Panc1 (cell line): ENCODE results near the gene TMA7. TPM values are rescaled to one million over a fixed set of nuclear protein-coding genes. Genes with fewer than 3 reads are reported as not detected.

Experiments
- ATAC-seq: fragments of 200-7000 bp; cut with Tn5 transposase; 2 replicates; pipeline ENCODE4 v1.9.1; 2020; ENCODE audit warnings: mild to moderate bottlenecking, moderate library complexity
- BruUV-seq: library from RNA; stranded (reverse); fragments of 400-500 nt; replicated peaks from 2 replicates; lab custom pipeline; 2021; lab: Mats Ljungman, UMichigan
- CTCF ChIA-PET: fragments of 300-600 bp; sonication (Branson Sonifier 250); formaldehyde crosslinking; loops from one replicate; lab custom pipeline; 2022; ENCODE audit warnings: antibody characterized with exemption; lab: Charles Lee
- POLR2A ChIA-PET: fragments of 300-600 bp; sonication (Branson Sonifier 250); formaldehyde crosslinking; loops from one replicate; lab custom pipeline; 2022; ENCODE audit warnings: antibody characterized with exemption; lab: Charles Lee
- DNase-seq: peaks from one replicate; pipeline ENCODE4 v3.0.0-alpha.2; 2010; ENCODE audit warnings: low read depth, low spot score
- H3K27ac ChIP-seq: 2 replicates; pipeline ENCODE4 v1.5.1; 2011; ENCODE audit warnings: mild to moderate bottlenecking, low read length, inconsistent platforms
- H3K27me3 ChIP-seq: fragments of 200-500 bp; sonication (Bioruptor generic); 2 replicates; pipeline ENCODE4 v1.6.0; 2014; ENCODE audit warnings: low read length, inconsistent platforms; ENCODE audit not compliant: control insufficient read depth, insufficient read depth
- H3K36me3 ChIP-seq: fragments of 200-500 bp; sonication (Bioruptor generic); 2 replicates; pipeline ENCODE4 v1.5.1; 2014; ENCODE audit warnings: inconsistent platforms, mild to moderate bottlenecking, low read length, moderate library complexity; ENCODE audit not compliant: control insufficient read depth, insufficient read depth
- H3K4me1 ChIP-seq: 2 replicates; pipeline ENCODE4 v1.5.1; 2011; ENCODE audit warnings: inconsistent platforms, mild to moderate bottlenecking, low read length, moderate library complexity; ENCODE audit not compliant: control insufficient read depth, insufficient read depth
- H3K4me3 ChIP-seq, 2 experiments: 2 replicates each; pipeline ENCODE4 v1.5.1; 2011 to 2012; ENCODE audit warnings: low read depth in 2 of 2, low read length in 2 of 2, mild to moderate bottlenecking in 2 of 2, inconsistent platforms in 1 of 2, moderate library complexity in 1 of 2
- H3K9me3 ChIP-seq: fragments of 200-500 bp; sonication (Bioruptor generic); 2 replicates; pipeline ENCODE4 v1.5.1; 2014; ENCODE audit warnings: low read depth, mild to moderate bottlenecking, inconsistent platforms, low read length, moderate library complexity; ENCODE audit not compliant: control insufficient read depth, insufficient read depth
- POLR2AphosphoS5 ChIP-seq: IDR thresholded peaks from 2 replicates; pipeline ENCODE4 v1.6.1; 2012; ENCODE audit warnings: mild to moderate bottlenecking, low read depth, low read length, moderate library complexity
- SIN3A ChIP-seq: IDR thresholded peaks from 2 replicates; pipeline ENCODE4 v1.6.1; 2012; ENCODE audit warnings: low read depth, mild to moderate bottlenecking, low read length, moderate library complexity, borderline replicate concordance; ENCODE audit not compliant: insufficient read depth
- TCF7L2 ChIP-seq: IDR thresholded peaks from 2 replicates; pipeline ENCODE4 v1.6.1; 2011; ENCODE audit warnings: mild to moderate bottlenecking, low read depth, low read length, inconsistent platforms
- in situ Hi-C: cut with HindIII; loops from 2 replicates; pipeline ENCODE4 v1.10.0; 2016; ENCODE audit warnings: low sequenced_read_pairs, low pct_unique_long_range_greater_than_20kb
- intact Hi-C: fragments of 100-400 bp; cut with micrococcal nuclease; formaldehyde crosslinking; loops from one replicate; pipeline ENCODE4 v1.10.0; 2022; ENCODE audit not compliant: unreplicated experiment
- total RNA-seq: library from RNA; stranded (reverse); gene quantifications from one replicate; pipeline ENCODE4 v1.2.1, GENCODE V29; 2021; ENCODE audit not compliant: unreplicated experiment
- TF ChIP-seq, protein P1 (sequence below): fragments of 450-650 bp; IDR thresholded peaks from 2 replicates; pipeline ENCODE4 v1.5.1; 2017; ENCODE audit warnings: mild to moderate bottlenecking
- TF ChIP-seq, protein P2 (sequence below), 2 experiments: IDR thresholded peaks; 2 replicates each; pipeline ENCODE4 v1.6.1; 2011 to 2012; ENCODE audit warnings: low read depth in 2 of 2, control low read depth in 1 of 2, low read length in 1 of 2, mild to moderate bottlenecking in 1 of 2, moderate library complexity in 1 of 2; ENCODE audit not compliant: insufficient read depth in 1 of 2

Gene TMA7
- total RNA-seq, 1 experiment from 2014 or later, result 175 TPM

DNA sequence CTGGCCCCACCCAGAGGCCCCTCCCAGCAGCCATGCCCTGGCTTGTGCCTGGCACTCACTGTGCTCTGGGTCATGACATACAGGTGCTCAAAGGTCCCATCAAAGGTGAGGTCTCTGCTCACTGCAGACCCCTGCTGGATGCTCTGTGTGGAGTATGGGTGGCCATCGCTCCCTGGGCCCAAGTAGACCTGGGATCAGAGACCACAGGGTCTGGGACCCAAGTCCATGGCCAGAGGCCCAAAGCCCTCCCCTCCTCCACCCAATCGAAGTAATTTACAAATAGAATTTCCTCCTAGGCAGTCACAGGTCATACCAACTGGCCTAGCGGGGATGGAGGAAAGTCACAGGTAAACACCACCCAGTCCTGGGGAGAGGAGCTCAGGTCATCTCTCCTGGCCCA, 17.8 kb upstream of the TMA7 start:
- ATAC-seq (no peak; the same call in 1 of the 2 replicates), DNase-seq (no peak)
- no peaks in the 10 kb centered on the region for H3K4me1 ChIP-seq
- H3K27ac ChIP-seq, result no peak overlapping the region
- no peaks in the 10 kb centered on the region for H3K27me3 ChIP-seq
- H3K4me3 ChIP-seq, result no peak overlapping the region
- BruUV-seq, result no TSS peak
- intact Hi-C loops (no loop called here), in situ Hi-C loops (no loop called here)
- CTCF ChIA-PET, result interaction anchor here (0.6 to 0.7 kb wide), 2 partner anchors 21 to 134 kb away, joined by 3 read pairs; no protein-coding TSS in a partner anchor
- no peaks in the 10 kb centered on the region for H3K36me3 ChIP-seq
- H3K9me3 ChIP-seq, result no peaks in the 10 kb centered on the region
- POLR2A ChIA-PET, result interaction anchor here (0.5 kb wide), 1 partner anchor 425 kb away, joined by 4 read pairs; the partner anchor contains the start of gene PRKAR2A
- TF ChIP-seq POLR2AphosphoS5, result no peak
- no peak for TF ChIP-seq SIN3A
- TF ChIP-seq TCF7L2, result no peak
- TF ChIP-seq, protein P1, sequence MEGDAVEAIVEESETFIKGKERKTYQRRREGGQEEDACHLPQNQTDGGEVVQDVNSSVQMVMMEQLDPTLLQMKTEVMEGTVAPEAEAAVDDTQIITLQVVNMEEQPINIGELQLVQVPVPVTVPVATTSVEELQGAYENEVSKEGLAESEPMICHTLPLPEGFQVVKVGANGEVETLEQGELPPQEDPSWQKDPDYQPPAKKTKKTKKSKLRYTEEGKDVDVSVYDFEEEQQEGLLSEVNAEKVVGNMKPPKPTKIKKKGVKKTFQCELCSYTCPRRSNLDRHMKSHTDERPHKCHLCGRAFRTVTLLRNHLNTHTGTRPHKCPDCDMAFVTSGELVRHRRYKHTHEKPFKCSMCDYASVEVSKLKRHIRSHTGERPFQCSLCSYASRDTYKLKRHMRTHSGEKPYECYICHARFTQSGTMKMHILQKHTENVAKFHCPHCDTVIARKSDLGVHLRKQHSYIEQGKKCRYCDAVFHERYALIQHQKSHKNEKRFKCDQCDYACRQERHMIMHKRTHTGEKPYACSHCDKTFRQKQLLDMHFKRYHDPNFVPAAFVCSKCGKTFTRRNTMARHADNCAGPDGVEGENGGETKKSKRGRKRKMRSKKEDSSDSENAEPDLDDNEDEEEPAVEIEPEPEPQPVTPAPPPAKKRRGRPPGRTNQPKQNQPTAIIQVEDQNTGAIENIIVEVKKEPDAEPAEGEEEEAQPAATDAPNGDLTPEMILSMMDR, result no peak; the same call in 1 of the 2 replicates
- TF ChIP-seq, protein P2, sequence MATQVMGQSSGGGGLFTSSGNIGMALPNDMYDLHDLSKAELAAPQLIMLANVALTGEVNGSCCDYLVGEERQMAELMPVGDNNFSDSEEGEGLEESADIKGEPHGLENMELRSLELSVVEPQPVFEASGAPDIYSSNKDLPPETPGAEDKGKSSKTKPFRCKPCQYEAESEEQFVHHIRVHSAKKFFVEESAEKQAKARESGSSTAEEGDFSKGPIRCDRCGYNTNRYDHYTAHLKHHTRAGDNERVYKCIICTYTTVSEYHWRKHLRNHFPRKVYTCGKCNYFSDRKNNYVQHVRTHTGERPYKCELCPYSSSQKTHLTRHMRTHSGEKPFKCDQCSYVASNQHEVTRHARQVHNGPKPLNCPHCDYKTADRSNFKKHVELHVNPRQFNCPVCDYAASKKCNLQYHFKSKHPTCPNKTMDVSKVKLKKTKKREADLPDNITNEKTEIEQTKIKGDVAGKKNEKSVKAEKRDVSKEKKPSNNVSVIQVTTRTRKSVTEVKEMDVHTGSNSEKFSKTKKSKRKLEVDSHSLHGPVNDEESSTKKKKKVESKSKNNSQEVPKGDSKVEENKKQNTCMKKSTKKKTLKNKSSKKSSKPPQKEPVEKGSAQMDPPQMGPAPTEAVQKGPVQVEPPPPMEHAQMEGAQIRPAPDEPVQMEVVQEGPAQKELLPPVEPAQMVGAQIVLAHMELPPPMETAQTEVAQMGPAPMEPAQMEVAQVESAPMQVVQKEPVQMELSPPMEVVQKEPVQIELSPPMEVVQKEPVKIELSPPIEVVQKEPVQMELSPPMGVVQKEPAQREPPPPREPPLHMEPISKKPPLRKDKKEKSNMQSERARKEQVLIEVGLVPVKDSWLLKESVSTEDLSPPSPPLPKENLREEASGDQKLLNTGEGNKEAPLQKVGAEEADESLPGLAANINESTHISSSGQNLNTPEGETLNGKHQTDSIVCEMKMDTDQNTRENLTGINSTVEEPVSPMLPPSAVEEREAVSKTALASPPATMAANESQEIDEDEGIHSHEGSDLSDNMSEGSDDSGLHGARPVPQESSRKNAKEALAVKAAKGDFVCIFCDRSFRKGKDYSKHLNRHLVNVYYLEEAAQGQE (IDR thresholded peaks at IDR 0.05; ENCODE audit: insufficient read depth in 1 of 2, low read depth in 2 of 2, low read length in 1 of 2), result no peak

DNA sequence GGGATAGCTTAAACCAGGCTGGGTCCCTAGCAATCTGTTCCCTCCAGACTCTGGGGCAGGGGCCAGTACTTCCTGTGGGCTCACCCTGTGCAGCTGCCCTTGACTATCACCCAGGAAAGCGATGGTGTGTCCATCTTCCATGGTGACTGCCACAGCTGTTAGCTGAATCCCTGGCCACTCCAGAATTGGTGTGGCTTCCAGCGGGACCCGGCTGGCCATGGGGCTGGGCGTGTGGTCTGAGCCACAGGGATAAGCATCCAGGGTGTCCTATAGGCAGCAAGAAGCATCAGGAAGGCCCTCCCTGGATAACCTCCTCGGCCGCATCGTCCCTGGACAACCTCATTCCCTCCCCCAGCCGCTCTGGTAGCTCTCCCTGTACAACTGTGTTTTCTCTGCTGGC, 17.4 kb upstream of the TMA7 start:
- no TSS peak for BruUV-seq
- in situ Hi-C loops, result no loop called here
- intact Hi-C loops, result no loop called here

More for the DNA sequence above, 17.4 kb upstream of the TMA7 start:
- TF ChIP-seq SIN3A (no peak), TCF7L2 (no peak), POLR2AphosphoS5 (no peak)
- TF ChIP-seq, protein P1, result no peak
- TF ChIP-seq, protein P2 (IDR thresholded peaks at IDR 0.05; ENCODE audit: insufficient read depth in 1 of 2, low read depth in 2 of 2, low read length in 1 of 2), result no peak
- Histone ChIP-seq H3K36me3 (no peaks in the 10 kb centered on the region), H3K27me3 (no peaks in the 10 kb centered on the region), H3K27ac (no peak overlapping the region), H3K9me3 (no peaks in the 10 kb centered on the region), H3K4me1 (no peaks in the 10 kb centered on the region), H3K4me3 (no peak overlapping the region)
- no peak for DNase-seq
- POLR2A ChIA-PET, result interaction anchor here (0.5 kb wide), 1 partner anchor 425 kb away, joined by 4 read pairs; the partner anchor contains the start of gene PRKAR2A
- ATAC-seq, result no peak
- CTCF ChIA-PET, result interaction anchor here (0.6 to 0.7 kb wide), 2 partner anchors 22 to 133 kb away, joined by 3 read pairs; no protein-coding TSS in a partner anchor
